Islet of Langerhans (tissue), 1 donor: ENCODE measurements around the gene KRTDAP.

Experiments
- FAIRE-seq: peaks from one replicate; lab custom pipeline; 2011; peaks lifted over from hg19 to GRCh38; lab: Jason Lieb, UNC

Gene KRTDAP

GRCh38 chr19:35449359-35450043 lies 40.8 kb downstream of the KRTDAP start:
- no peak for FAIRE-seq

- no peak for FAIRE-seq
Observed at GRCh38 chr19:35447606-35448469, 42.4 kb downstream of the KRTDAP start, which contains the start of gene FFAR2. Gene FFAR2 (plus strand): TSS chr19:35448257. CDS start chr19:35449715, 1,458 bp downstream.

- FAIRE-seq: no peak
Observed at GRCh38 chr19:35445826-35446593, 44.3 kb downstream of the KRTDAP start.

- no peak for FAIRE-seq
Observed at GRCh38 chr19:35444735-35445134, 45.5 kb downstream of the KRTDAP start.

- no peak for FAIRE-seq
Observed at GRCh38 chr19:35442091-35442490, 48.2 kb downstream of the KRTDAP start.

- FAIRE-seq: no peak
Observed at GRCh38 chr19:35439921-35440320, 50.3 kb downstream of the KRTDAP start.

- no peak for FAIRE-seq
Observed at GRCh38 chr19:35438527-35438926, 51.7 kb downstream of the KRTDAP start.

GRCh38 chr19:35438096-35438495 lies 52.2 kb downstream of the KRTDAP start:
- no peak for FAIRE-seq

- no peak for FAIRE-seq
Observed at GRCh38 chr19:35437406-35437951, 52.8 kb downstream of the KRTDAP start.
